ENCODE data around the gene CCBE1. TPM values are rescaled to one million over a fixed set of nuclear protein-coding genes. Genes with fewer than 3 reads are reported as not detected.

CCBE1 gene
- polyA plus RNA-seq, 1 donor from 2014 or later: 0.19 TPM

DNA sequence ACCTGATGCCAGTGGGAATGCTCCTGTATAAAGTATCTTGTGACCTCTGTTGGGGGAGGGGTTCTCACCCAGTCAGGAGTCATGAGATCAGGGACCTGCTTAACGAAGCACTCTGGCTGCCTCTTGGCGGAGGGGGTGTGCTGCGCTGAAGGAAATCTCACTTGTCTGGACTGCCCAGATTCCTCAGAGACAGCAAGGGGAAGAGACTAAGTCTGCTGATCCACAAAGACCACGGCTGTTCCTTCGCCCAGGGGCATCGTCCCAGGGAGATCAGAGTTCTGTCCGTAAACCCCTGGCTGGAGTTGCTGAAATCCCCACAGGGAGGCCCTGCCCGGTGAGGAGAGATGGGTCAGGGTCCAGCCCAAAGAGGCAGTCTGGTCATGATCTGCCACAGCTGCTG is 168.4 kb downstream of the CCBE1 start:
- Histone ChIP-seq H3K36me3 (ENCODE audit: insufficient read depth, low read length) (no peaks in the 10 kb centered on the region), H2AFZ (ENCODE audit: low read depth, low read length) (no peak overlapping the region), H3K79me2 (replicated peaks; ENCODE audit: insufficient read depth, low read length) (no peaks in the 10 kb centered on the region), H3K9me2 (ENCODE audit: insufficient read depth, low read length) (no peaks in the 10 kb centered on the region), H3K9ac (ENCODE audit: low read length) (no peak overlapping the region), H3K4me3 (ENCODE audit: low read length) (no peak overlapping the region), H3K27ac (ENCODE audit: low read length) (no peak overlapping the region), H4K20me1 (ENCODE audit: insufficient read depth) (no peaks in the 10 kb centered on the region), H3F3A (ENCODE audit: insufficient read depth, low read length, poor library complexity, severe bottlenecking) (no peaks in the 10 kb centered on the region), H3K9me3 (ENCODE audit: low read length) (no peaks in the 10 kb centered on the region), H3K4me2 (ENCODE audit: low read length) (no peak overlapping the region), H3K27me3 (ENCODE audit: insufficient read depth, low read depth, low read length) (no peaks in the 10 kb centered on the region)
- TF ChIP-seq SMC3 (conservative IDR thresholded peaks at IDR 0.05; ENCODE audit: poor library complexity): no peak
- no peak for TF ChIP-seq MXI1 (conservative IDR thresholded peaks at IDR 0.05; ENCODE audit: poor library complexity, severe bottlenecking)
- no peak for TF ChIP-seq EZH2 (IDR thresholded peaks at IDR 0.05; ENCODE audit: borderline replicate concordance, insufficient read depth, low read length, poor library complexity, severe bottlenecking)
- no peak for TF ChIP-seq CTCF (IDR thresholded peaks at IDR 0.05; ENCODE audit: poor library complexity, severe bottlenecking)
- TF ChIP-seq TAF1 (IDR thresholded peaks at IDR 0.05; ENCODE audit: low read depth): no peak
- TF ChIP-seq EP300 (conservative IDR thresholded peaks at IDR 0.05; ENCODE audit: poor library complexity, severe bottlenecking): no peak
- TF ChIP-seq POLR2AphosphoS5 (IDR thresholded peaks at IDR 0.05): no peak
- no peak for TF ChIP-seq RAD21 (conservative IDR thresholded peaks at IDR 0.05)

GRCh38 chr18:59520562-59521355 is 176.5 kb downstream of the CCBE1 start:
- Histone ChIP-seq H2AFZ (ENCODE audit: low read depth, low read length) (no peak overlapping the region), H3K27ac (ENCODE audit: low read length) (no peak overlapping the region), H3K9me3 (ENCODE audit: low read length) (no peaks in the 10 kb centered on the region), H3K9me2 (ENCODE audit: insufficient read depth, low read length) (no peaks in the 10 kb centered on the region), H3F3A (ENCODE audit: insufficient read depth, low read length, poor library complexity, severe bottlenecking) (no peaks in the 10 kb centered on the region), H3K27me3 (ENCODE audit: insufficient read depth, low read depth, low read length) (no peaks in the 10 kb centered on the region), H3K4me2 (ENCODE audit: low read length) (no peak overlapping the region), H3K9ac (ENCODE audit: low read length) (no peak overlapping the region), H4K20me1 (ENCODE audit: insufficient read depth) (no peaks in the 10 kb centered on the region), H3K36me3 (ENCODE audit: insufficient read depth, low read length) (no peaks in the 10 kb centered on the region), H3K79me2 (replicated peaks; ENCODE audit: insufficient read depth, low read length) (no peaks in the 10 kb centered on the region), H3K4me3 (ENCODE audit: low read length) (no peak overlapping the region)
- no peak for TF ChIP-seq REST (IDR thresholded peaks at IDR 0.05; ENCODE audit: borderline replicate concordance)
- TF ChIP-seq TAF1 (IDR thresholded peaks at IDR 0.05; ENCODE audit: low read depth): no peak
- TF ChIP-seq EP300 (conservative IDR thresholded peaks at IDR 0.05; ENCODE audit: poor library complexity, severe bottlenecking): no peak
- no peak for TF ChIP-seq MXI1 (conservative IDR thresholded peaks at IDR 0.05; ENCODE audit: poor library complexity, severe bottlenecking)
- TF ChIP-seq RAD21 (conservative IDR thresholded peaks at IDR 0.05): no peak
- TF ChIP-seq SMC3 (conservative IDR thresholded peaks at IDR 0.05; ENCODE audit: poor library complexity): no peak
- no peak for TF ChIP-seq EZH2 (IDR thresholded peaks at IDR 0.05; ENCODE audit: borderline replicate concordance, insufficient read depth, low read length, poor library complexity, severe bottlenecking)
- no peak for TF ChIP-seq POLR2AphosphoS5 (IDR thresholded peaks at IDR 0.05)
- TF ChIP-seq CTCF (IDR thresholded peaks at IDR 0.05; ENCODE audit: poor library complexity, severe bottlenecking): no peak
